Measurements from ENCODE around the gene NPPB. TPM values are rescaled to one million over a fixed set of nuclear protein-coding genes. Genes with fewer than 3 reads are reported as not detected.
"Not testable (repeated sequence)": the region's sequence is repeated elsewhere in the genome, so short reads cannot be mapped to it uniquely, and the experiment has no call there.

Gene NPPB
- total RNA-seq, 3 donors from 2014 or later, result not detected

GRCh38 chr1:11903210-11903609 is 44.5 kb upstream of the NPPB start:
- Histone ChIP-seq H3K4me1 (ENCODE audit: low read depth) (no peaks in the 10 kb centered on the region), H3K36me3 (ENCODE audit: low read depth) (no peaks in the 10 kb centered on the region), H3K4me3 (no peak overlapping the region), H3K9me3 (no peaks in the 10 kb centered on the region)
- ATAC-seq (no peak), DNase-seq (no peak)
- intact Hi-C loops (cut with DNase I, micrococcal nuclease), result no loop called here
- TF ChIP-seq CTCF (IDR thresholded peaks at IDR 0.05), result no peak

- H3K36me3 ChIP-seq (ENCODE audit: low read depth); ATAC-seq; intact Hi-C loops (cut with DNase I, micrococcal nuclease); H3K4me3 ChIP-seq; DNase-seq; H3K4me1 ChIP-seq (ENCODE audit: low read depth); H3K9me3 ChIP-seq: not testable (repeated sequence)
Observed at GRCh38 chr1:11901446-11901845, 42.7 kb upstream of the NPPB start.

- DNase-seq (no peak), ATAC-seq (no peak)
- Histone ChIP-seq H3K36me3 (ENCODE audit: low read depth) (no peaks in the 10 kb centered on the region), H3K4me1 (ENCODE audit: low read depth) (no peaks in the 10 kb centered on the region), H3K9me3 (no peaks in the 10 kb centered on the region), H3K4me3 (no peak overlapping the region)
- intact Hi-C loops (cut with DNase I, micrococcal nuclease), result loop anchor here (10.0 kb wide), 2 partner anchors 54 to 64 kb away; partner anchors contain the start of gene NPPA (in 1 of the 2)
- TF ChIP-seq CTCF (IDR thresholded peaks at IDR 0.05), result no peak
Observed at GRCh38 chr1:11898831-11899467, 40.2 kb upstream of the NPPB start.

GRCh38 chr1:11898086-11898785 is 39.5 kb upstream of the NPPB start:
- intact Hi-C loops (cut with DNase I, micrococcal nuclease), result loop anchor here (10.0 kb wide), 2 partner anchors 53 to 63 kb away; partner anchors contain the start of gene NPPA (in 1 of the 2)
- no peaks in the 10 kb centered on the region for H3K36me3 ChIP-seq (ENCODE audit: low read depth)
- ATAC-seq, result no peak
- no peak for TF ChIP-seq CTCF (IDR thresholded peaks at IDR 0.05)
- H3K4me1 ChIP-seq (ENCODE audit: low read depth), result no peaks in the 10 kb centered on the region
- no peak overlapping the region for H3K4me3 ChIP-seq
- H3K9me3 ChIP-seq, result no peaks in the 10 kb centered on the region
- DNase-seq, result no peak

GRCh38 chr1:11894501-11894900 is 35.8 kb upstream of the NPPB start:
- not testable (repeated sequence) for H3K4me3 ChIP-seq; H3K36me3 ChIP-seq (ENCODE audit: low read depth)
- intact Hi-C loops (cut with DNase I, micrococcal nuclease), result loop anchor here (10.0 kb wide), 2 partner anchors 50 to 60 kb away; partner anchors contain the start of gene NPPA (in 1 of the 2)

GRCh38 chr1:11893907-11894251 is 35.1 kb upstream of the NPPB start:
- intact Hi-C loops (cut with DNase I, micrococcal nuclease), result loop anchor here (10.0 kb wide), 2 partner anchors 49 to 59 kb away; partner anchors contain the start of gene NPPA (in 1 of the 2)
- TF ChIP-seq CTCF (IDR thresholded peaks at IDR 0.05), result peak; percentile 85
- Histone ChIP-seq H3K36me3 (ENCODE audit: low read depth) (no peaks in the 10 kb centered on the region), H3K4me3 (no peak overlapping the region), H3K9me3 (no peaks in the 10 kb centered on the region), H3K4me1 (ENCODE audit: low read depth) (no peaks in the 10 kb centered on the region)
- DNase-seq (peak; percentile 66 to 82 (median 74)), ATAC-seq (peak; percentile 95)

More at GRCh38 chr1:11894501-11894900, 35.8 kb upstream of the NPPB start:
- H3K4me1 ChIP-seq (ENCODE audit: low read depth); H3K9me3 ChIP-seq; DNase-seq; ATAC-seq: not testable (repeated sequence)
